AG04449 (cell line): Measurements from ENCODE around the gene POLR2F.

Source experiments
- CTCF ChIA-PET: fragments of 350-600 bp; formaldehyde crosslinking; extraction: SDS; loops from one replicate; lab custom pipeline; 2021; ENCODE audit warnings: antibody characterized with exemption; lab: Yijun Ruan, JAX
- POLR2A ChIA-PET: fragments of 400-600, 350-600 bp; formaldehyde crosslinking; extraction: SDS; loops from one replicate; lab custom pipeline; 2020; ENCODE audit warnings: antibody characterized with exemption, inconsistent platforms; lab: Yijun Ruan, JAX
- DNase-seq: peaks from one replicate; pipeline ENCODE4 v3.0.0-alpha.2; 2010; ENCODE audit warnings: low read depth, low spot score
- H3K4me3 ChIP-seq: 2 replicates; pipeline ENCODE4 v1.5.1; 2011; ENCODE audit warnings: low read depth, mild to moderate bottlenecking, control low read depth, low read length
- TF ChIP-seq, protein P1 (sequence below): IDR thresholded peaks from one replicate; pipeline ENCODE4 v1.5.1; 2011; ENCODE audit warnings: mild to moderate bottlenecking, moderate library complexity, low read length, control low read depth, inconsistent platforms; ENCODE audit not compliant: insufficient read depth; ENCODE audit errors: missing control alignments

The POLR2F gene

DNA sequence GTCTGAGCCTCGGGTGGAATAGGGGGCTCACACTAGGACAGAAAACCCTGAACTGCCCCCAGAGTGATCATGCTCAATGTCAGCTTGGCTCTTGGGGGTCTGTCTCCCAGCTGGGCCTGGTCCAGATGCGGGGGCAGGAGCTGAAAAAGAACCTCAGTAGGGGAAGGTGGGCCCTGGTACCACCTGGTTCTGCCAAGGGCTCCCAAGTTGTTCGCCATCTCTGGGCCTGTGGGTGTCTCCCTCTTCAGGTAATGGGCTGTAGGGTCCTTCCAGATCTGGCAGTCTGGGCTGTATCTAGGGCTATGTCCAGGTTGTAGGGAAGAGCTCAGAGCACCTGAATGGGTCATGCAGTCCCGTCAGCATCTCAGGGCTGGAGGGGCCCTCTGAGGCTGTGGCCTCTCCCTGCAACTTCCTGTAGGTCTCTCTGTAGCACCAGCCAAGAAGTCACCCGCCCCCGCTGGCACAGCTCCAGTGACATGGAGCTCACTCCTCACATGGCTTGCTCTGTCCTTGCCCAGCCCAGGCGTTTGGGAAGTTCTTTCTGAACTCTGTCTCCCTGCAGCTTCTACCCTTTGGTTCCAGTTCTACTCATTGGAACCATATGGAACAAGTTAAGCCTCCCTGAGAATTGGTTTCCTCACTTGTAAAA, 63.9 kb downstream of the POLR2F start:
- TF ChIP-seq, protein P1, sequence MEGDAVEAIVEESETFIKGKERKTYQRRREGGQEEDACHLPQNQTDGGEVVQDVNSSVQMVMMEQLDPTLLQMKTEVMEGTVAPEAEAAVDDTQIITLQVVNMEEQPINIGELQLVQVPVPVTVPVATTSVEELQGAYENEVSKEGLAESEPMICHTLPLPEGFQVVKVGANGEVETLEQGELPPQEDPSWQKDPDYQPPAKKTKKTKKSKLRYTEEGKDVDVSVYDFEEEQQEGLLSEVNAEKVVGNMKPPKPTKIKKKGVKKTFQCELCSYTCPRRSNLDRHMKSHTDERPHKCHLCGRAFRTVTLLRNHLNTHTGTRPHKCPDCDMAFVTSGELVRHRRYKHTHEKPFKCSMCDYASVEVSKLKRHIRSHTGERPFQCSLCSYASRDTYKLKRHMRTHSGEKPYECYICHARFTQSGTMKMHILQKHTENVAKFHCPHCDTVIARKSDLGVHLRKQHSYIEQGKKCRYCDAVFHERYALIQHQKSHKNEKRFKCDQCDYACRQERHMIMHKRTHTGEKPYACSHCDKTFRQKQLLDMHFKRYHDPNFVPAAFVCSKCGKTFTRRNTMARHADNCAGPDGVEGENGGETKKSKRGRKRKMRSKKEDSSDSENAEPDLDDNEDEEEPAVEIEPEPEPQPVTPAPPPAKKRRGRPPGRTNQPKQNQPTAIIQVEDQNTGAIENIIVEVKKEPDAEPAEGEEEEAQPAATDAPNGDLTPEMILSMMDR, result no peak

DNA sequence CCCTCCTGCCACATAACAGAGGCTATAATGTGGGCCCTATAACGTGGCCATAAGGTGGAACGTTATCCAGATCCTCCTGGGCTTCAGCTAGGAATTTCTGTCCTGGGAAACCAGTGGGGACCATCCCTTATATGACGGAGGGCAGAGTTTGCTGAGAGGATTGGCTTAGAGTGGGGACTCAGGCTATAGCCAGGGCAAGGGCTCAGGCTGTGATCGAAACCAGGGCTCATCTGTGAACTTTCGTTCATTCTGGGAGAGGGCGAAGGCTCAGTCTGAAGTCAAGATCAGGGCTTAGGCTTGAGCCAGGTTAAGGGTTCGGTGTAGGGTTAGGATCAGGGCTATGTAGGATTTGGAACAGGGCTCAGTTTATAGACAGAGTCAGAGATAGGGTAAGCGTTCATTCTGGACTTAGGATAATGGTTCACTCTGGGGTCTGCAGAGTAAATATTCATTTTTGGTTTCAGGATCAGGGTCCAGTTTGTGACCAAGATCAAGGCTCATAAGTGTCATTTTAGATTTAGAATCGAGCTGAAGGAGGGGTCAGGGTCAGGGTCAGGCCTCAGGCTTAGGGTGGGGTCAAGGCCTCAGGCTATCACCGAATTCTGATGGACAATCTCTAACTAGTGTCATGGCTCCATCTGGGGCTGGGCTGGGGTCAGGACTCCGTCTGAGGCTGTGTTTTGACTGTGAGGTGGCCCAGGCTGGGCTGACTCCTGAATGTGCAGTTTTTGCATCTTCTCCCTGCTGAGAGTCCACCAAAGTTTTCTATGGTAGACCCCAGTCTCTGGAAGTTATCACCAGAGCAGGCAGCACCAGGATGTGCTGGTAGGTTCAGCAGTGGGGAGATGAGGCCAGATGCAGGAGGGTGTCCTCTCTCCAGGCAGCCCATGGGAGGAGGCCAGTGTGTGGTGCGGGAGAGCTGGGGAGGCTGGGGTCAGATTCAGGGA, 64.7 kb downstream of the POLR2F start:
- no peak for DNase-seq
- POLR2A ChIA-PET, result no interaction called here
- TF ChIP-seq, protein P1, result no peak
- CTCF ChIA-PET, result interaction anchor here (0.6 to 1.0 kb wide), 2 partner anchors 53 to 741 kb away, joined by 3 to 4 read pairs; no protein-coding TSS in a partner anchor
- no peak overlapping the region for H3K4me3 ChIP-seq

More for the DNA sequence above, 63.9 kb downstream of the POLR2F start:
- CTCF ChIA-PET, result interaction anchor here (0.8 to 1.0 kb wide), 2 partner anchors 52 to 86 kb away, joined by 3 to 4 read pairs; no protein-coding TSS in a partner anchor
- DNase-seq, result no peak
- no peak overlapping the region for H3K4me3 ChIP-seq
- POLR2A ChIA-PET, result interaction anchor here (0.6 kb wide), 1 partner anchor 132 kb away, joined by 5 read pairs; no protein-coding TSS in a partner anchor
